ENCODE measurements around the gene AGAP5.

AGAP5 gene

GRCh38 chr10:73625004-73625883, 72.7 kb downstream of the AGAP5 start:
- DNase-seq, result no peak
